Measurements from ENCODE around the gene PIK3AP1. TPM values are rescaled to one million over a fixed set of nuclear protein-coding genes. Genes with fewer than 3 reads are reported as not detected.
"Not testable (repeated sequence)": the region's sequence is repeated elsewhere in the genome, so short reads cannot be mapped to it uniquely, and the experiment has no call there.

The PIK3AP1 gene
- total RNA-seq, 1 experiment from 2014 or later: 7.1 TPM

DNA sequence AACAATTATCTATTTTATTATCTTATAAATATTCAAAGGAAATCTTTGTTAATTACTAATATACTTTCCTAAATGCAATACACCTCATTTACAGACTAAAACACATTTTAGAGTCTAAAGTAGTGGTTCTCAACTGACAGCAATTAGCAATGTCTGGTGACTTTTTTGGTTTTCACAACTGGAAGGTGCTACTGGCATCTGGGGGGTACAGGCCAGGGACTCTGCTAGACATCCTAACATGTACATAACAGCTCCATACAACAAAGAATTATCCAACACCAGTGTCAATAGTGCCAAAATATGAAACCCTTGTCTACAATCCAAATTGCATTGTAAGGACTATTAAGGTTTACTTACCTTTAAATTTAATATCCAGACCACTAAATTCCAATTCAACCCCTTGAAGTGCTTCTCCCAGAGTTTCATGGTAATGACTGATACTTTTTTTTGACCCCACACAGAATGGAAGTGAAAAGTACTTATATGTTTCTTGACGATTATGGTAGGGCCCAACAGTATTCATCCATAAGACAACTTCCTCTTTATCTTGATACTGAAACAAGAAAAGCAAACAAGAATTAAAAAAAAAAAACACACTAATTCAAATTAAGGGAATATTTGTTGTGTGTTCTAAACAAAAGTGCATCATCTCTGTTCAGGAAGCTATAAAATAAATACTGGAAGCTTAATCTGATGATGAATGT, 143.9 kb downstream of the PIK3AP1 start:
- CTCF ChIA-PET: interaction anchor here (1.0 kb wide), 1 partner anchor 19 kb away, joined by 3 read pairs; no protein-coding TSS in a partner anchor
- no peak for TF ChIP-seq ELF1 (IDR thresholded peaks at IDR 0.05; ENCODE audit: borderline replicate concordance, low read depth)
- no peak for TF ChIP-seq CBX3 (IDR thresholded peaks at IDR 0.05; ENCODE audit: low read depth)
- no peak for TF ChIP-seq RAD21 (IDR thresholded peaks at IDR 0.05; ENCODE audit: low read depth)
- TF ChIP-seq, protein P1, sequence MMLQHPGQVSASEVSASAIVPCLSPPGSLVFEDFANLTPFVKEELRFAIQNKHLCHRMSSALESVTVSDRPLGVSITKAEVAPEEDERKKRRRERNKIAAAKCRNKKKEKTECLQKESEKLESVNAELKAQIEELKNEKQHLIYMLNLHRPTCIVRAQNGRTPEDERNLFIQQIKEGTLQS (IDR thresholded peaks at IDR 0.05): no peak
- no peak for TF ChIP-seq ZNF274 (IDR thresholded peaks at IDR 0.05; ENCODE audit: low read depth, low read length)
- no peak for TF ChIP-seq SRF (IDR thresholded peaks at IDR 0.05; ENCODE audit: low read depth)
- TF ChIP-seq, protein P2, sequence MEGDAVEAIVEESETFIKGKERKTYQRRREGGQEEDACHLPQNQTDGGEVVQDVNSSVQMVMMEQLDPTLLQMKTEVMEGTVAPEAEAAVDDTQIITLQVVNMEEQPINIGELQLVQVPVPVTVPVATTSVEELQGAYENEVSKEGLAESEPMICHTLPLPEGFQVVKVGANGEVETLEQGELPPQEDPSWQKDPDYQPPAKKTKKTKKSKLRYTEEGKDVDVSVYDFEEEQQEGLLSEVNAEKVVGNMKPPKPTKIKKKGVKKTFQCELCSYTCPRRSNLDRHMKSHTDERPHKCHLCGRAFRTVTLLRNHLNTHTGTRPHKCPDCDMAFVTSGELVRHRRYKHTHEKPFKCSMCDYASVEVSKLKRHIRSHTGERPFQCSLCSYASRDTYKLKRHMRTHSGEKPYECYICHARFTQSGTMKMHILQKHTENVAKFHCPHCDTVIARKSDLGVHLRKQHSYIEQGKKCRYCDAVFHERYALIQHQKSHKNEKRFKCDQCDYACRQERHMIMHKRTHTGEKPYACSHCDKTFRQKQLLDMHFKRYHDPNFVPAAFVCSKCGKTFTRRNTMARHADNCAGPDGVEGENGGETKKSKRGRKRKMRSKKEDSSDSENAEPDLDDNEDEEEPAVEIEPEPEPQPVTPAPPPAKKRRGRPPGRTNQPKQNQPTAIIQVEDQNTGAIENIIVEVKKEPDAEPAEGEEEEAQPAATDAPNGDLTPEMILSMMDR (IDR thresholded peaks at IDR 0.05 in 2 of 3, conservative IDR thresholded peaks at IDR 0.05 in 1 of 3; ENCODE audit: borderline replicate concordance in 1 of 3, insufficient read depth in 1 of 3, low read depth in 2 of 3, low read length in 2 of 3): no peak
- TF ChIP-seq ZFX (IDR thresholded peaks at IDR 0.05): no peak
- no peak for TF ChIP-seq EZH2 (IDR thresholded peaks at IDR 0.05)
- TF ChIP-seq EZH2phosphoT487 (IDR thresholded peaks at IDR 0.05; ENCODE audit: borderline replicate concordance): no peak
- TF ChIP-seq POLR2A (IDR thresholded peaks at IDR 0.05; ENCODE audit: borderline replicate concordance, extremely low read depth, insufficient read depth, insufficient read length): no peak
- TF ChIP-seq, protein P3, sequence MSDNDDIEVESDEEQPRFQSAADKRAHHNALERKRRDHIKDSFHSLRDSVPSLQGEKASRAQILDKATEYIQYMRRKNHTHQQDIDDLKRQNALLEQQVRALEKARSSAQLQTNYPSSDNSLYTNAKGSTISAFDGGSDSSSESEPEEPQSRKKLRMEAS (IDR thresholded peaks at IDR 0.05): no peak
- TF ChIP-seq SIN3A (IDR thresholded peaks at IDR 0.05; ENCODE audit: low read depth): no peak
- no peak for TF ChIP-seq TCF7L2 (IDR thresholded peaks at IDR 0.05; ENCODE audit: borderline replicate concordance, extremely low read depth, insufficient read depth, insufficient read length)
- TF ChIP-seq, protein P4, sequence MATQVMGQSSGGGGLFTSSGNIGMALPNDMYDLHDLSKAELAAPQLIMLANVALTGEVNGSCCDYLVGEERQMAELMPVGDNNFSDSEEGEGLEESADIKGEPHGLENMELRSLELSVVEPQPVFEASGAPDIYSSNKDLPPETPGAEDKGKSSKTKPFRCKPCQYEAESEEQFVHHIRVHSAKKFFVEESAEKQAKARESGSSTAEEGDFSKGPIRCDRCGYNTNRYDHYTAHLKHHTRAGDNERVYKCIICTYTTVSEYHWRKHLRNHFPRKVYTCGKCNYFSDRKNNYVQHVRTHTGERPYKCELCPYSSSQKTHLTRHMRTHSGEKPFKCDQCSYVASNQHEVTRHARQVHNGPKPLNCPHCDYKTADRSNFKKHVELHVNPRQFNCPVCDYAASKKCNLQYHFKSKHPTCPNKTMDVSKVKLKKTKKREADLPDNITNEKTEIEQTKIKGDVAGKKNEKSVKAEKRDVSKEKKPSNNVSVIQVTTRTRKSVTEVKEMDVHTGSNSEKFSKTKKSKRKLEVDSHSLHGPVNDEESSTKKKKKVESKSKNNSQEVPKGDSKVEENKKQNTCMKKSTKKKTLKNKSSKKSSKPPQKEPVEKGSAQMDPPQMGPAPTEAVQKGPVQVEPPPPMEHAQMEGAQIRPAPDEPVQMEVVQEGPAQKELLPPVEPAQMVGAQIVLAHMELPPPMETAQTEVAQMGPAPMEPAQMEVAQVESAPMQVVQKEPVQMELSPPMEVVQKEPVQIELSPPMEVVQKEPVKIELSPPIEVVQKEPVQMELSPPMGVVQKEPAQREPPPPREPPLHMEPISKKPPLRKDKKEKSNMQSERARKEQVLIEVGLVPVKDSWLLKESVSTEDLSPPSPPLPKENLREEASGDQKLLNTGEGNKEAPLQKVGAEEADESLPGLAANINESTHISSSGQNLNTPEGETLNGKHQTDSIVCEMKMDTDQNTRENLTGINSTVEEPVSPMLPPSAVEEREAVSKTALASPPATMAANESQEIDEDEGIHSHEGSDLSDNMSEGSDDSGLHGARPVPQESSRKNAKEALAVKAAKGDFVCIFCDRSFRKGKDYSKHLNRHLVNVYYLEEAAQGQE (IDR thresholded peaks at IDR 0.05; ENCODE audit: low read depth): no peak
- H3K79me2 ChIP-seq (ENCODE audit: insufficient read depth, low read length): peaks cover 99% of the 10 kb centered on the region
- H3K4me1 ChIP-seq (ENCODE audit: control insufficient read depth in 1 of 2, insufficient read depth in 2 of 2, low read length in 2 of 2): peaks cover 0 to 4% of the 10 kb centered on the region in 2 experiments; a peak in 1 of 4 replicates
- H4K20me1 ChIP-seq (ENCODE audit: insufficient read depth): peaks cover 38% of the 10 kb centered on the region; the same call in 1 of the 2 replicates
- no peak overlapping the region for H3K4me2 ChIP-seq (ENCODE audit: low read length)
- no peak for DNase-seq (ENCODE audit: low read depth, low spot score)
- intact Hi-C loops (cut with micrococcal nuclease): loop anchor here (5.0 kb wide), 1 partner anchor 256 kb away; the partner anchor contains the start of gene LCOR
- no peaks in the 10 kb centered on the region for H3K9me2 ChIP-seq (ENCODE audit: insufficient read depth)
- no peak for ATAC-seq
- H2AFZ ChIP-seq (ENCODE audit: low read depth, low read length, poor library complexity, severe bottlenecking): no peak overlapping the region
- RAD21 ChIA-PET (ENCODE audit: low non-redundant PET in 1 of 2, low total read pairs in 2 of 2, uncharacterized antibody in 2 of 2, unreplicated experiment in 2 of 2): no interaction called here
- BruUV-seq (replicated peaks): no TSS peak
- POLR2A ChIA-PET: no interaction called here
- peaks cover 4 to 6% of the 10 kb centered on the region in 2 experiments; a peak in 2 of 4 replicates for H3K36me3 ChIP-seq (ENCODE audit: control insufficient read depth in 1 of 2, insufficient read depth in 2 of 2, low read length in 2 of 2)
- H3K9ac ChIP-seq (ENCODE audit: low read length): no peak overlapping the region
- no peak overlapping the region for H3K27ac ChIP-seq (ENCODE audit: low read depth, low read length)
- H3K9me3 ChIP-seq (ENCODE audit: control insufficient read depth in 1 of 2, insufficient read depth in 1 of 2, low read depth in 1 of 2, low read length in 2 of 2): no peaks in the 10 kb centered on the region
- no peak overlapping the region for H3K4me3 ChIP-seq (replicated peaks in 1 of 2; ENCODE audit: low read depth in 1 of 2, low read length in 2 of 2)
- no peaks in the 10 kb centered on the region for H3K27me3 ChIP-seq (ENCODE audit: insufficient read depth, low read length)

DNA sequence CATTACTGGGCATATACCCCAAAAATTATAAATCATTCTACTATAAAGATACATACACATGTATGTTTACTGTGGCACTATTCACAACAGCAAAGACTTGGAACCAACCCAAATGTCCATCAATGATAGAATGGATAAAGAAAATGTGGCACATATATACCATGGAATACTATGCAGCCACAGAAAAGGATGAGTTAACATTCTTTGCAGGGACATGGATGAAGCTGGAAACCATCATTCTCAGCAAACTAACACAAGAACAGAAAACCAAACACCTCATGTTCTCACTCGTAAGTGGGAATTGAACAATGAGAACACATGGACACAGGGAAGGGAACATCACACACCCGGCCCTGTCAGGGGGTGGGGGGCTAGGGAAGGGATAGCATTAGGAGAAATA, 145.8 kb downstream of the PIK3AP1 start:
- BruUV-seq (replicated peaks); RAD21 ChIA-PET (ENCODE audit: low non-redundant PET in 1 of 2, low total read pairs in 2 of 2, uncharacterized antibody in 2 of 2, unreplicated experiment in 2 of 2); H3K4me2 ChIP-seq (ENCODE audit: low read length); H3K27ac ChIP-seq (ENCODE audit: low read depth, low read length); H3K9me2 ChIP-seq (ENCODE audit: insufficient read depth); H3K9me3 ChIP-seq (ENCODE audit: control insufficient read depth in 1 of 2, insufficient read depth in 1 of 2, low read depth in 1 of 2, low read length in 2 of 2); H3K9ac ChIP-seq (ENCODE audit: low read length); H2AFZ ChIP-seq (ENCODE audit: low read depth, low read length, poor library complexity, severe bottlenecking); POLR2A ChIA-PET; H3K4me1 ChIP-seq (ENCODE audit: control insufficient read depth in 1 of 2, insufficient read depth in 2 of 2, low read length in 2 of 2); ATAC-seq; intact Hi-C loops (cut with micrococcal nuclease); H3K36me3 ChIP-seq (ENCODE audit: control insufficient read depth in 1 of 2, insufficient read depth in 2 of 2, low read length in 2 of 2); CTCF ChIA-PET; DNase-seq (ENCODE audit: low read depth, low spot score); H3K4me3 ChIP-seq (replicated peaks in 1 of 2; ENCODE audit: low read depth in 1 of 2, low read length in 2 of 2); H3K27me3 ChIP-seq (ENCODE audit: insufficient read depth, low read length): not testable (repeated sequence)
- peaks cover 99% of the 10 kb centered on the region for H3K79me2 ChIP-seq (ENCODE audit: insufficient read depth, low read length)
- peaks cover 37% of the 10 kb centered on the region; the same call in 1 of the 2 replicates for H4K20me1 ChIP-seq (ENCODE audit: insufficient read depth)

Data from HCT116 (cell line).